MCF 10A (cell line): Measurements from ENCODE around the gene HLA-DPB1. TPM values are rescaled to one million over a fixed set of nuclear protein-coding genes. Genes with fewer than 3 reads are reported as not detected.
A peak's percentile ranks its signal among the peaks of the same experiment; 100 is the strongest.

Experiments used
- BruUV-seq: library from RNA; stranded (reverse); fragments of 400-500 nt; replicated peaks from 2 replicates; lab custom pipeline; 2021; lab: Mats Ljungman, UMichigan
- CTCF ChIA-PET: fragments of 300-600 bp; sonication (Branson Sonifier 250); formaldehyde crosslinking; extraction: SDS; loops from one replicate; lab custom pipeline; 2021; ENCODE audit warnings: antibody characterized with exemption, inconsistent platforms; lab: Yijun Ruan, JAX
- POLR2A ChIA-PET: fragments of 300-600, 350-650 bp; sonication (Branson Sonifier 250); formaldehyde crosslinking; extraction: SDS; loops from one replicate; lab custom pipeline; 2020; ENCODE audit warnings: antibody characterized with exemption, inconsistent platforms; lab: Yijun Ruan, JAX
- DNase-seq: peaks from one replicate; pipeline ENCODE4 v3.0.0-alpha.2; 2018; ENCODE audit not compliant: unreplicated experiment
- H3K27ac Mint-ChIP-seq: one replicate; pipeline ENCODE4 v1.8.0; 2022; ENCODE audit warnings: mild to moderate bottlenecking, low read depth, mixed read lengths; ENCODE audit not compliant: unreplicated experiment
- H3K27me3 Mint-ChIP-seq: one replicate; pipeline ENCODE4 v1.8.0; 2022; ENCODE audit warnings: mixed read lengths; ENCODE audit not compliant: insufficient read depth, unreplicated experiment
- H3K36me3 Mint-ChIP-seq: one replicate; pipeline ENCODE4 v1.8.0; 2022; ENCODE audit warnings: mild to moderate bottlenecking, moderate library complexity, mixed read lengths; ENCODE audit not compliant: insufficient read depth, unreplicated experiment
- H3K4me1 Mint-ChIP-seq: one replicate; pipeline ENCODE4 v1.8.0; 2022; ENCODE audit warnings: mixed read lengths; ENCODE audit not compliant: insufficient read depth, unreplicated experiment
- H3K4me3 Mint-ChIP-seq: one replicate; pipeline ENCODE4 v1.8.0; 2022; ENCODE audit warnings: mild to moderate bottlenecking, moderate library complexity, mixed read lengths; ENCODE audit not compliant: unreplicated experiment
- H3K9me3 Mint-ChIP-seq: one replicate; pipeline ENCODE4 v1.8.0; 2022; ENCODE audit warnings: mixed read lengths; ENCODE audit not compliant: unreplicated experiment
- intact Hi-C: fragments of 100-400 bp; cut with micrococcal nuclease; formaldehyde crosslinking; loops from 2 replicates; pipeline ENCODE4 v1.14.1; 2022
- total RNA-seq: library from RNA; stranded (reverse); gene quantifications from 2 replicates; pipeline ENCODE4 v1.2.3, GENCODE V29; 2022
- TF ChIP-seq, protein P1 (sequence below): fragments of 200-600 bp; IDR thresholded peaks from one replicate; pipeline ENCODE4 v1.8.0; 2022; ENCODE audit warnings: antibody characterized with exemption, mild to moderate bottlenecking; ENCODE audit not compliant: unreplicated experiment

HLA-DPB1 gene
- total RNA-seq, 1 experiment from 2014 or later: not detected

DNA sequence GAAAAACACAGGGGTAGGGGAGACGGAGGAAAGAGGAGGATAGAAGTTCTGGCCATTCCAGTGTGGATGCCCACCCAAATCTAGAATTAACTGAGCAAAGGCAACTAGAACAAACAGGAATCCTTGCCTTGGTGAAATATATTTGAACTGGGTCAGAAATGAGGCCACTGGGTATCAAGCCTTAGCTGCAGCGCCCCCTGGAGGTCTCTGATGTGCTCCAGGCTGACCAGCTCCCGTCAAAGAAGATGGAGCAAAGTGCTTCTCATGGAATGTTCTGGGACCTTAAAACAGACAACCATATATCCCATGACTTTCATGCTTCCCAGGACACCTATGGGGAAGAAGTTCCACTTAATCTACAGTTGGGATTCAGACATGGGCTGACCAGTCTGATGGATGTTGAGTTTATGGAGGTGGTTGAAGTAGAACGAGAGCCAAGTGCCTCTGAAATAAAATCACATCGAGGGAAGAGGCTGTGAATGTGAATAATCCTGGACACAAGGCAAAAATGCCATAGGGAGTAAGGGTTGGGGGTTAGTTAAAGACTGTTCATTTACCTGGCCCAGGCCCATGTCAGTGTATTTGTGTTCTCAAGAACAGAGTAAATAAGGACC, 50.4 kb downstream of the HLA-DPB1 start:
- DNase-seq: peak; percentile 62
- Mint-ChIP-seq H3K27me3 (peaks cover 71% of the 10 kb centered on the region), H3K4me3 (no peak overlapping the region), H3K36me3 (no peaks in the 10 kb centered on the region), H3K27ac (no peak overlapping the region), H3K9me3 (peaks cover 9% of the 10 kb centered on the region), H3K4me1 (no peaks in the 10 kb centered on the region)
- intact Hi-C loops: no loop called here
- BruUV-seq: no TSS peak
- ChIA-PET POLR2A (no interaction called here), CTCF (interaction anchor here (0.6 to 1.4 kb wide), 6 partner anchors 10 to 1889 kb away, joined by 3 to 8 read pairs (median 3); partner anchors contain the start of gene TAP2)
- TF ChIP-seq, protein P1, sequence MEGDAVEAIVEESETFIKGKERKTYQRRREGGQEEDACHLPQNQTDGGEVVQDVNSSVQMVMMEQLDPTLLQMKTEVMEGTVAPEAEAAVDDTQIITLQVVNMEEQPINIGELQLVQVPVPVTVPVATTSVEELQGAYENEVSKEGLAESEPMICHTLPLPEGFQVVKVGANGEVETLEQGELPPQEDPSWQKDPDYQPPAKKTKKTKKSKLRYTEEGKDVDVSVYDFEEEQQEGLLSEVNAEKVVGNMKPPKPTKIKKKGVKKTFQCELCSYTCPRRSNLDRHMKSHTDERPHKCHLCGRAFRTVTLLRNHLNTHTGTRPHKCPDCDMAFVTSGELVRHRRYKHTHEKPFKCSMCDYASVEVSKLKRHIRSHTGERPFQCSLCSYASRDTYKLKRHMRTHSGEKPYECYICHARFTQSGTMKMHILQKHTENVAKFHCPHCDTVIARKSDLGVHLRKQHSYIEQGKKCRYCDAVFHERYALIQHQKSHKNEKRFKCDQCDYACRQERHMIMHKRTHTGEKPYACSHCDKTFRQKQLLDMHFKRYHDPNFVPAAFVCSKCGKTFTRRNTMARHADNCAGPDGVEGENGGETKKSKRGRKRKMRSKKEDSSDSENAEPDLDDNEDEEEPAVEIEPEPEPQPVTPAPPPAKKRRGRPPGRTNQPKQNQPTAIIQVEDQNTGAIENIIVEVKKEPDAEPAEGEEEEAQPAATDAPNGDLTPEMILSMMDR: peak; percentile 53

DNA sequence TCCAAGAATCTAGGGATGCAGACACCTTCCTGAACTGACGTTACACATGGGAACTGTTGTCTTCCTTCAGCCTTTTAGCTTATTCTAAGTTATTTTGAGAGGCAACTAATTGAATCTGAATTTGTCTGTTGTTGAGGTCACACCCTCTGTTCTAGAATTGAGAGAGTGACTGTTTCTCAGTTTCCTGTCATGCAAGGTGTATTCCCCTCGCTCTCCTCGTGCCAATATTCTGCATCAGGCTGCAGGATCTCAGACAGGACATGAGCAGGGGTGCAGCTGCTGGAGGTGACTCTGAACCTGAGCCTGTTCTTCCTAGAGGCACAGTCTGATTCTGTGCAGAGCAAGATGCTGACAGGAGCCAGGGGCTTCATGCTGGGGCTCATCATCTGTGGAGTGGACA, 52.5 kb downstream of the HLA-DPB1 start:
- no peaks in the 10 kb centered on the region for H3K36me3 Mint-ChIP-seq
- no peak overlapping the region for H3K4me3 Mint-ChIP-seq
- no peaks in the 10 kb centered on the region for H3K4me1 Mint-ChIP-seq
- TF ChIP-seq, protein P1: no peak
- no TSS peak for BruUV-seq
- POLR2A ChIA-PET: no interaction called here
- H3K27me3 Mint-ChIP-seq: peaks cover 79% of the 10 kb centered on the region
- no peak for DNase-seq
- intact Hi-C loops: no loop called here
- no peak overlapping the region for H3K27ac Mint-ChIP-seq
- H3K9me3 Mint-ChIP-seq: peaks cover 9% of the 10 kb centered on the region
- CTCF ChIA-PET: interaction anchor here (0.6 to 1.8 kb wide), 4 partner anchors 7 to 32 kb away, joined by 3 to 7 read pairs (median 4); no protein-coding TSS in a partner anchor

DNA sequence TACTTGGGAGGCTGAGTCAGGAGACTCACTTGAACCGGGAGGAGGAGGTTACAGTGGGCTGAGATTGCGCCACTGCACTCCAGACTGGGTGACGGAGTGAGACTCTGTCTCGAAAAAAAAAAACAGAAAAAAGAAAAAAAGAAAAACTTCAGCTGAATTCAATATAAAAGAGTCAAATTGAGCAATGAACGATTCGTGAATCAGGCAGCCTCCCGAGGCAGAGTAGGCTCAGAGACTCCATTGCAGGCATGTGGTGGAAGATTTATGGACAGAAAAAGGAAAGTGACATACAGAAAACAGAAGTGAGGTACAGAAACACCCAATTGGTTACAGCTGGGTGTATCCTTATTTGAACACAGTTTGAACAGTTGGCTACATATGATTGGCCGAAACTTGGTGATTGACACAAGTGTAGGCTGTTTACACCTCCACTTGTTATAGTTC, 56.3 kb downstream of the HLA-DPB1 start:
- Mint-ChIP-seq H3K9me3 (no peaks in the 10 kb centered on the region), H3K27me3 (peaks cover 81% of the 10 kb centered on the region), H3K4me3 (no peak overlapping the region), H3K27ac (no peak overlapping the region), H3K36me3 (no peaks in the 10 kb centered on the region), H3K4me1 (no peaks in the 10 kb centered on the region)
- intact Hi-C loops: no loop called here
- ChIA-PET CTCF (interaction anchor here (0.6 to 1.3 kb wide), 3 partner anchors 14 to 116 kb away, joined by 3 to 4 read pairs (median 3); no protein-coding TSS in a partner anchor), POLR2A (no interaction called here)
- TF ChIP-seq, protein P1: no peak
- BruUV-seq: no TSS peak
- DNase-seq: no peak

DNA sequence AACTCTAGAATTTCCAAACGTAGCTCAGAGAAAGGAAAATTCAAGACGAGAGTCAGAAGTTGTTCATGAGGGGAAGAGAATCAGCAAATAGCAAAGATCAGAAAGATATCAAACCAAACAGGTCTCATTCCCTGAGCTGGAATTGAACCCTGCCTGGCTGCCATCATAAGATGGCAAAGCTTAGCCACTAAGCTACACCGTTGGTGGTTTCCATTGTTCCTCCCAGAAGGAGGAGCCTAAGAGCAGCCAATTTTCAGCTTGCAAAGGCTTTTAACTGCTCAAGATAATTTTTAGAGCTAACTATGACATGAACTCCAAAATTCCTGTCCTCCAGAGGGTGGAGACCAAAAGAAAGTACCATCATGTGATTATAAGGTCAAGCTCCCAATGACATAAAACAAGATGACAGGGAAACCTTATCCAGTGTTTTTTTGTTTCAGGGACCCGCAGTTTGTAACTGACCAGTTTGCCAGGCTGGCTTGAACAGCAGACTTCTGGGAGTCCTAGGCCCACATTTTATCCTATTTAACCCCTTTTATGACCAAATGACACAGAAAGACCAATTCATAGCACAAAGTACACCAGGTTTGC, 60.6 kb downstream of the HLA-DPB1 start:
- no peaks in the 10 kb centered on the region for H3K4me1 Mint-ChIP-seq
- CTCF ChIA-PET: interaction anchor here (0.5 to 1.7 kb wide), 8 partner anchors 10 to 985 kb away, joined by 3 to 8 read pairs (median 4); no protein-coding TSS in a partner anchor
- no TSS peak for BruUV-seq
- no peak overlapping the region for H3K27ac Mint-ChIP-seq
- no peaks in the 10 kb centered on the region for H3K36me3 Mint-ChIP-seq
- peaks cover 47% of the 10 kb centered on the region for H3K27me3 Mint-ChIP-seq
- no peak for DNase-seq
- no peak overlapping the region for H3K4me3 Mint-ChIP-seq
- intact Hi-C loops: no loop called here
- POLR2A ChIA-PET: interaction anchor here (1.9 kb wide), 1 partner anchor 16 kb away, joined by 7 read pairs; no protein-coding TSS in a partner anchor
- no peaks in the 10 kb centered on the region for H3K9me3 Mint-ChIP-seq
- TF ChIP-seq, protein P1: no peak
